Upper lobe of left lung (tissue), 6 donors: ENCODE data around the gene KLK6. TPM values are rescaled to one million over a fixed set of nuclear protein-coding genes. Genes with fewer than 3 reads are reported as not detected.

Experiments
- ATAC-seq, 2 donors: fragments of 200-7000 bp; cut with Tn5 transposase; one replicate each; pipeline ENCODE4 v1.9.1; 2022; ENCODE audit warnings: mild to moderate bottlenecking in 2 of 2, moderate library complexity in 2 of 2; ENCODE audit not compliant: low FRiP score in 2 of 2
- DNase-seq, 2 donors: peaks; one replicate each; pipeline ENCODE4 v3.0.0-alpha.2; 2019 to 2020
- H3K27ac ChIP-seq, 4 donors: fragments of 200-600 bp; sonication (generic); one replicate each; pipeline ENCODE4 v1.5.1; 2016 to 2019
- H3K27me3 ChIP-seq, 4 donors: fragments of 200-600 bp; sonication (generic); one replicate each; pipeline ENCODE4 v1.5.1; 2017 to 2019
- H3K36me3 ChIP-seq, 4 donors: fragments of 200-600 bp; sonication (generic); one replicate each; pipeline ENCODE4 v1.5.1; 2016 to 2019
- H3K4me1 ChIP-seq, 4 donors: fragments of 200-600 bp; sonication (generic); one replicate each; pipeline ENCODE4 v1.5.1; 2018 to 2019
- H3K4me3 ChIP-seq, 4 donors: fragments of 200-600 bp; sonication (generic); one replicate each; pipeline ENCODE4 v1.5.1; 2017 to 2019; ENCODE audit warnings: mild to moderate bottlenecking in 2 of 4, moderate library complexity in 1 of 4
- H3K9me3 ChIP-seq, 4 donors: fragments of 200-600 bp; sonication (generic); one replicate each; pipeline ENCODE4 v1.5.1; 2018 to 2019
- EP300 ChIP-seq, 4 donors: sonication (generic); formaldehyde crosslinking; IDR thresholded peaks; one replicate each; pipeline ENCODE4 v1.5.1; 2017; ENCODE audit warnings: antibody characterized with exemption in 4 of 4, control low read depth in 2 of 4
- POLR2A ChIP-seq, 4 donors: fragments of 450-650 bp; IDR thresholded peaks; one replicate each; pipeline ENCODE4 v1.5.1; 2016 to 2017; ENCODE audit warnings: antibody characterized with exemption in 4 of 4, mild to moderate bottlenecking in 2 of 4
- POLR2AphosphoS5 ChIP-seq, 2 donors: sonication (generic); formaldehyde crosslinking; IDR thresholded peaks; one replicate each; pipeline ENCODE4 v1.5.1; 2017; ENCODE audit warnings: antibody characterized with exemption in 2 of 2
- WGBS, 2 donors: methylation state at CpG; one replicate each; pipeline ENCODE4 v1.1.5; 2017 to 2018; 5-methylcytosine and 5-hydroxymethylcytosine counted together
- total RNA-seq, 6 donors: library from RNA; depleted of rRNA in 4 of 6; stranded (reverse); fragments of >200 nt in 4 of 6; gene quantifications; one replicate each; pipeline versions ENCODE4 v1.1.0 to v1.2.1, GENCODE V29; 2016 to 2021
- TF ChIP-seq, protein P1 (sequence below), 6 experiments: fragments of 450-650 bp in 4 of 6; fragments of 200-600 bp in 2 of 6; sonication (generic) in 2 of 6; IDR thresholded peaks; one replicate each; pipeline ENCODE4 v1.5.1; 2016 to 2019; ENCODE audit warnings: antibody characterized with exemption in 6 of 6
- donor health status: DM: no; HTN: no; CAD: no; lungs with moderate emphysema.
- donor health status: DM: no; HTN: yes; CAD: no; lungs with severe emphysema.

Gene KLK6
- total RNA-seq, 6 donors from 2014 or later: not detected

DNA sequence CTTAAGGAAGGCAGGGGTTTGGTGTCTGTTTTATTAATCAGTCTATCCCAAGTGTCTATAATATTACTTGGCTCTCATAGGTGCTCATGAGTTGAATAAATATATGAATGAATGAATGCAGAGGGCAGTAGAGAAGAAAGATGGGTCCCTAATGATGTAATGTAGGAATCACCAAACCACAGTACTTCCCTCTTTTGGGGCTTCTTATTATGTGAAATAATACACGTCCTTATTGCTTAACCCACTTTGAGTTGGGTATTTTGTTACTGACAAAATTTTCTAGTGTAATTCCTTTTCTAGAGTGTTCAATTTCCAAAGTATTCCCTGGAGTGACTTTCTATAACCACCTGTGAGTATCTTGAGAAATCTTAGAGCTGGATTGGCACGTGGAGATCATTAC lies 29.8 kb downstream of the KLK6 start:
- TF ChIP-seq POLR2A (IDR thresholded peaks at IDR 0.05) (no peak), POLR2AphosphoS5 (IDR thresholded peaks at IDR 0.05) (no peak), EP300 (IDR thresholded peaks at IDR 0.05) (no peak)
- TF ChIP-seq, protein P1, sequence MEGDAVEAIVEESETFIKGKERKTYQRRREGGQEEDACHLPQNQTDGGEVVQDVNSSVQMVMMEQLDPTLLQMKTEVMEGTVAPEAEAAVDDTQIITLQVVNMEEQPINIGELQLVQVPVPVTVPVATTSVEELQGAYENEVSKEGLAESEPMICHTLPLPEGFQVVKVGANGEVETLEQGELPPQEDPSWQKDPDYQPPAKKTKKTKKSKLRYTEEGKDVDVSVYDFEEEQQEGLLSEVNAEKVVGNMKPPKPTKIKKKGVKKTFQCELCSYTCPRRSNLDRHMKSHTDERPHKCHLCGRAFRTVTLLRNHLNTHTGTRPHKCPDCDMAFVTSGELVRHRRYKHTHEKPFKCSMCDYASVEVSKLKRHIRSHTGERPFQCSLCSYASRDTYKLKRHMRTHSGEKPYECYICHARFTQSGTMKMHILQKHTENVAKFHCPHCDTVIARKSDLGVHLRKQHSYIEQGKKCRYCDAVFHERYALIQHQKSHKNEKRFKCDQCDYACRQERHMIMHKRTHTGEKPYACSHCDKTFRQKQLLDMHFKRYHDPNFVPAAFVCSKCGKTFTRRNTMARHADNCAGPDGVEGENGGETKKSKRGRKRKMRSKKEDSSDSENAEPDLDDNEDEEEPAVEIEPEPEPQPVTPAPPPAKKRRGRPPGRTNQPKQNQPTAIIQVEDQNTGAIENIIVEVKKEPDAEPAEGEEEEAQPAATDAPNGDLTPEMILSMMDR (IDR thresholded peaks at IDR 0.05): no peak
- ATAC-seq (no peak), DNase-seq (no peak)
- Histone ChIP-seq H3K36me3 (no peaks in the 10 kb centered on the region), H3K4me3 (no peak overlapping the region), H3K27me3 (no peaks in the 10 kb centered on the region), H3K27ac (no peak overlapping the region), H3K4me1 (no peaks in the 10 kb centered on the region), H3K9me3 (no peaks in the 10 kb centered on the region)
- WGBS, 2 donors: 62 to 63% methylated on average over 2 of the region's 2 CpGs

DNA sequence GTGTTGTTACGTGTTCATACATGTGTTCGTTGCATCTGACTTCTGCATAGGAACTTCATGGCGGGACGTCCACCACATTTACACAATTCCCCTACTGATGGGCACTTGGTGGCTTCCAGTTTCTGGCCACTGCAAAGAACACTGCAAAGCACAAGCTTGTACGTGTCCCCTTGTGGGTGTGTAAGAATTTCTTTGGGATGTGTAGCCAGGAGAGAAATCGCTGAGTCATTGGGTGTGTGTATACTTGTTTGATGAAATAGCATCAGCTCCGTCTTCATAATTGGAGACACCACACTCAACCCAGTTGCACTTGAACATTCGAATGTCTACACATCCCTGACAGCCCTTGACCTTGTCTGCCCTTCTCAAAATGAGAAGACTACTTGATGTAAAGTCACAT lies 35.8 kb downstream of the KLK6 start:
- ATAC-seq: no peak
- no peaks in the 10 kb centered on the region for H3K27me3 ChIP-seq
- WGBS, 2 donors: 70 to 74% methylated on average over 8 of the region's 8 CpGs

DNA sequence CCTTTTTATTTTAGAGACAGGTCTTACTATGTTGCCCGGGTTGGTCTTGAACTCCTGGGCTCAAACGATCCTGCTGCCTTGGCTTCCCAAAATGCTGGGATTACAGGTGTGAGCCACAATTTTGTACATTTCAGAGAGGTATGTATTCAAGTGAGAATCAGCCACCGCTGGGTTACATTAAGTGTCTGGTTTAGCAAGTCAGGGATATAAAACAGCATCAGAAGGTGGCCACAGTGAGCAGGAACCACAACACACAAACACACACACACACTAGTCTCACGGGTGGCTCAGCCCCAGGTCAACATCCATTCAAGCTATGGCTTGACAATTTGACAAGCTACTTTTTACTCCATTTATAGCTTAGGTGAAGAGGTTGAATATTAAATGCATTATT lies 36.7 kb downstream of the KLK6 start:
- no peak overlapping the region for H3K4me3 ChIP-seq
- H3K27me3 ChIP-seq: no peaks in the 10 kb centered on the region
- H3K9me3 ChIP-seq: no peaks in the 10 kb centered on the region
- no peak for ATAC-seq
- H3K4me1 ChIP-seq: no peaks in the 10 kb centered on the region
- no peak overlapping the region for H3K27ac ChIP-seq
- WGBS, 2 donors: 53 to 73% methylated on average over 4 of the region's 4 CpGs
- no peak for DNase-seq
- TF ChIP-seq POLR2A (IDR thresholded peaks at IDR 0.05) (no peak), POLR2AphosphoS5 (IDR thresholded peaks at IDR 0.05) (no peak), EP300 (IDR thresholded peaks at IDR 0.05) (no peak)
- TF ChIP-seq, protein P1 (IDR thresholded peaks at IDR 0.05): no peak
- H3K36me3 ChIP-seq: no peaks in the 10 kb centered on the region

More for the DNA sequence above, 35.8 kb downstream of the KLK6 start:
- H3K27ac ChIP-seq: no peak overlapping the region
- no peaks in the 10 kb centered on the region for H3K36me3 ChIP-seq
- H3K9me3 ChIP-seq: no peaks in the 10 kb centered on the region
- no peak for DNase-seq
- no peaks in the 10 kb centered on the region for H3K4me1 ChIP-seq
- H3K4me3 ChIP-seq: no peak overlapping the region
- TF ChIP-seq, protein P1 (IDR thresholded peaks at IDR 0.05): no peak

DNA sequence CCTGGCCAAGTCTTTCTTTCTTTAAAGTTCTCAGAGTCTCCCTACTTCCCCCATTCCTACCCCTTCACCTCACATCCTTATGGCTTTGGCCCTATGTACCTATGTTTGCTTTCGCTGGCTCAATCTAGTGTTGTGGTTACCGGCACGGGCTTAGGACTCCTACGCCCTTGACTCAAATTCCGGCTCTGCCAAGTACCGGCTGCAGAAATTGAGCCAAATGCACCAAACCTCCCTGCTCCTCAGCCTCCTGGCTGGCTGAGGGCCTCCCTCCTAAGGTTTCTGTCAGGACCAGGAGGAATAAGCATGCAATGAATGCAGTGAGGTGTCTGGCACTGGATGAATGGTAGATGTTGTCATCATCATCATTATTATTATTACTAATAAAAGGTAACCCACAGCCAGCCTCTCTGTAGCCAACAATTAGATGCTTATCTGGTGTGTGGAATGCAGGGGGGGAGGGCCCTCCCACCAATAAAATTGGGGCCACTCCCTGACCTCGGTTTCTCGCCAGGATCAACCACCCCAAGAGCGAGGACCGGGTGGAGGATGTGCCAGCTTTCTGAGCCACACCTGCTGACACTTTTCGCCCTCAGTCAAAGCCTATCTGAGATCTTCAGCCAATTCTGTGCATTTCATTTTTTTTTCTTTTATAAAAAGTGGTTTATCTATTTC lies 37.2 kb downstream of the KLK6 start:
- Histone ChIP-seq H3K4me3 (no peak overlapping the region), H3K27me3 (no peaks in the 10 kb centered on the region), H3K27ac (no peak overlapping the region), H3K9me3 (no peaks in the 10 kb centered on the region), H3K4me1 (no peaks in the 10 kb centered on the region), H3K36me3 (no peaks in the 10 kb centered on the region)
- DNase-seq: no peak
- WGBS, 2 donors: 78 to 79% methylated on average over 11 of the region's 11 CpGs
- ATAC-seq: peak in 1 of 2 donors; percentile 65
- TF ChIP-seq EP300 (IDR thresholded peaks at IDR 0.05) (no peak), POLR2A (IDR thresholded peaks at IDR 0.05) (no peak), POLR2AphosphoS5 (IDR thresholded peaks at IDR 0.05) (no peak)
- TF ChIP-seq, protein P1 (IDR thresholded peaks at IDR 0.05): no peak

DNA sequence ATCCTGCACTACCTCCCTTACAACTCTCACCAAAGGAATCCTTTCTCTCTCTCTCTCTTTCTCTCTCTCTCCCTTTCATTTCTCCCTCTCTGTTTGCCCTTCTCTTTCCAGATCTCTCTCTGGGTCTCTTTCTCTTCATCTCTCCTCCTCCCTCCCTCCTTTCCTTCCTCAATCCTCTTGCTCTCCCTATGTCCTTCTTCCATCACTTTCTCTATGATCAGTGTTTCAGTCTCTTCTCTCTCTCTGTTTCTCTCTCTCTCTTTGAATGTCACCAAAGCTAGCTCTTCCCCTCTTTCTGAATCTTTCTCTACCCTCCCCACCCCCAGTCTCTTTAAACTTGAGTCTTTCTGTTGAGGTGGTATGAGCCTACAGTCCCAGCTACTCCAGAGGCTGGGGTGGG lies 38.4 kb downstream of the KLK6 start:
- DNase-seq (no peak), ATAC-seq (no peak)
- Histone ChIP-seq H3K4me1 (no peaks in the 10 kb centered on the region), H3K4me3 (no peak overlapping the region), H3K36me3 (no peaks in the 10 kb centered on the region), H3K27ac (no peak overlapping the region), H3K9me3 (no peaks in the 10 kb centered on the region), H3K27me3 (no peaks in the 10 kb centered on the region)
- TF ChIP-seq POLR2AphosphoS5 (IDR thresholded peaks at IDR 0.05) (no peak), EP300 (IDR thresholded peaks at IDR 0.05) (no peak), POLR2A (IDR thresholded peaks at IDR 0.05) (no peak)
- TF ChIP-seq, protein P1 (IDR thresholded peaks at IDR 0.05): no peak
